ENCODE data around the gene C2orf69. TPM values are rescaled to one million over a fixed set of nuclear protein-coding genes. Genes with fewer than 3 reads are reported as not detected.

Gene C2orf69
- total RNA-seq, 1 experiment from 2014 or later: 21.6 TPM

DNA sequence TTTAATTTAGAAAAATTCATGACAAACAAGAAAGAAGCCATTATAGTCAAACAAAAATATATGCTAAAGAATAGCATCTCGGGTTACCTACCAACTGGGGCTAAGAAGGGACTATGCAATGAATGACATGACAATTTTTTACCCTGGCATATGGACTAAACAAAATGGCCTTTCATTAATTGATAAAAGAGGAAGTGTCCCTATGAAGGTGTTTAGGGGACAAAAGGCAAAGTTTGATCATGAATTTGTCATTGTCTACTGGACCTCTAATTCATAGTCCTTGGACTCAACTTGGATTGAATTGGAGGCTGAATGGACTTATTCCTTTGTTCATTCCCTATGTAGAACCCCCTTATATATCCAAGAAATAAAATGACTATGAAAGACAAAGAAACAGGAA is 57.0 kb downstream of the C2orf69 start:
- Histone ChIP-seq H3K9ac (ENCODE audit: low read length) (no peak overlapping the region), H3K79me2 (ENCODE audit: insufficient read depth, low read length) (no peaks in the 10 kb centered on the region), H3K9me2 (ENCODE audit: insufficient read depth) (no peaks in the 10 kb centered on the region), H3K4me2 (ENCODE audit: low read length) (no peak overlapping the region), H3K9me3 (ENCODE audit: control insufficient read depth in 1 of 2, insufficient read depth in 1 of 2, low read depth in 1 of 2, low read length in 2 of 2) (no peaks in the 10 kb centered on the region), H4K20me1 (ENCODE audit: insufficient read depth) (no peaks in the 10 kb centered on the region), H3K27me3 (ENCODE audit: insufficient read depth, low read length) (no peaks in the 10 kb centered on the region), H2AFZ (ENCODE audit: low read depth, low read length, poor library complexity, severe bottlenecking) (no peak overlapping the region), H3K4me1 (ENCODE audit: control insufficient read depth in 1 of 2, insufficient read depth in 2 of 2, low read length in 2 of 2) (no peaks in the 10 kb centered on the region), H3K4me3 (replicated peaks in 1 of 2; ENCODE audit: low read depth in 1 of 2, low read length in 2 of 2) (no peak overlapping the region), H3K36me3 (ENCODE audit: control insufficient read depth in 1 of 2, insufficient read depth in 2 of 2, low read length in 2 of 2) (peaks cover 6 to 17% of the 10 kb centered on the region in 2 experiments; a peak in 3 of 4 replicates), H3K27ac (ENCODE audit: low read depth, low read length) (no peak overlapping the region)
- BruUV-seq (replicated peaks): no TSS peak
- RAD21 ChIA-PET (ENCODE audit: low non-redundant PET in 1 of 2, low total read pairs in 2 of 2, uncharacterized antibody in 2 of 2, unreplicated experiment in 2 of 2): no interaction called here
- CTCF ChIA-PET: no interaction called here
- intact Hi-C loops (cut with micrococcal nuclease): no loop called here
- TF ChIP-seq SP1 (IDR thresholded peaks at IDR 0.05; ENCODE audit: low read depth) (no peak), EGR1 (IDR thresholded peaks at IDR 0.05; ENCODE audit: low read depth) (no peak), POLR2AphosphoS5 (IDR thresholded peaks at IDR 0.05; ENCODE audit: low read depth, low read length) (no peak)
- TF ChIP-seq, protein P1, sequence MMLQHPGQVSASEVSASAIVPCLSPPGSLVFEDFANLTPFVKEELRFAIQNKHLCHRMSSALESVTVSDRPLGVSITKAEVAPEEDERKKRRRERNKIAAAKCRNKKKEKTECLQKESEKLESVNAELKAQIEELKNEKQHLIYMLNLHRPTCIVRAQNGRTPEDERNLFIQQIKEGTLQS (IDR thresholded peaks at IDR 0.05): no peak
- ATAC-seq (no peak), DNase-seq (ENCODE audit: low read depth, low spot score) (no peak)
- POLR2A ChIA-PET: no interaction called here

DNA sequence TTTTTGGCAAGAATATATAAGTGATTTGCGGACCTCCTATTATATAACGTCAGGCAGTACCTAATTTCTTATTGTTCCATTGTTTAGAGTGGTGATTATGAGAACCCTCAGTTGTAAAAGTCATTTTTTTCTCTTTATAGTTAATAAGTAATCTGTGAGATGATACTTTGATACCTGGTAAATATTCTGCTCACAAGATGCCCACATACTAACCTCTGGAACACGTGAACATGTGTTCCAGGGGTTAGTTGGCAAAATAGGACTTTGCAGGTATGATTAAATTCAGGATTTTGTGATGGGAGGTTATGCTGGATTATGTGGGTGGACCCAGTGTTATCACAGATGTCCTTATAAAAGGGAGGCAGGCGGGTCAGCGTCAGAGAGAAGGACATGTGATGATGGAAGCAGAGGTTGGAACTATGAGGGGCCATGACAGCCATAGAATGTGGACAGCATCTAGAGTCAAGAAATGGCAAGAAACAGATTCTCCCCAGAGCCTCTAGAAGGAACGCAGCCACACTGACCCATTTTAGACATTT is 61.1 kb downstream of the C2orf69 start:
- no peaks in the 10 kb centered on the region for H4K20me1 ChIP-seq (ENCODE audit: insufficient read depth)
- ChIA-PET RAD21 (ENCODE audit: low non-redundant PET in 1 of 2, low total read pairs in 2 of 2, uncharacterized antibody in 2 of 2, unreplicated experiment in 2 of 2) (no interaction called here), POLR2A (no interaction called here), CTCF (interaction anchor here (1.2 to 1.8 kb wide), 2 partner anchors 13 to 511 kb away, joined by 4 to 5 read pairs; no protein-coding TSS in a partner anchor)
- peaks cover 0 to under 1% of the 10 kb centered on the region in 2 experiments; a peak in 1 of 4 replicates for H3K4me1 ChIP-seq (ENCODE audit: control insufficient read depth in 1 of 2, insufficient read depth in 2 of 2, low read length in 2 of 2)
- DNase-seq (ENCODE audit: low read depth, low spot score) (no peak), ATAC-seq (no peak)
- H3K9me2 ChIP-seq (ENCODE audit: insufficient read depth): no peaks in the 10 kb centered on the region
- no peak overlapping the region for H3K27ac ChIP-seq (ENCODE audit: low read depth, low read length)
- TF ChIP-seq ELF1 (IDR thresholded peaks at IDR 0.05; ENCODE audit: borderline replicate concordance, low read depth) (no peak), RAD21 (IDR thresholded peaks at IDR 0.05; ENCODE audit: low read depth) (no peak), ZFX (IDR thresholded peaks at IDR 0.05) (no peak), EZH2 (IDR thresholded peaks at IDR 0.05) (no peak), YY1 (IDR thresholded peaks at IDR 0.05; ENCODE audit: extremely low read depth, insufficient replicate concordance, low read depth, low read length) (no peak), POLR2AphosphoS5 (IDR thresholded peaks at IDR 0.05; ENCODE audit: low read depth, low read length) (no peak), EGR1 (IDR thresholded peaks at IDR 0.05; ENCODE audit: low read depth) (no peak), POLR2A (IDR thresholded peaks at IDR 0.05; ENCODE audit: borderline replicate concordance, extremely low read depth, insufficient read depth, insufficient read length) (no peak)
- TF ChIP-seq, protein P2, sequence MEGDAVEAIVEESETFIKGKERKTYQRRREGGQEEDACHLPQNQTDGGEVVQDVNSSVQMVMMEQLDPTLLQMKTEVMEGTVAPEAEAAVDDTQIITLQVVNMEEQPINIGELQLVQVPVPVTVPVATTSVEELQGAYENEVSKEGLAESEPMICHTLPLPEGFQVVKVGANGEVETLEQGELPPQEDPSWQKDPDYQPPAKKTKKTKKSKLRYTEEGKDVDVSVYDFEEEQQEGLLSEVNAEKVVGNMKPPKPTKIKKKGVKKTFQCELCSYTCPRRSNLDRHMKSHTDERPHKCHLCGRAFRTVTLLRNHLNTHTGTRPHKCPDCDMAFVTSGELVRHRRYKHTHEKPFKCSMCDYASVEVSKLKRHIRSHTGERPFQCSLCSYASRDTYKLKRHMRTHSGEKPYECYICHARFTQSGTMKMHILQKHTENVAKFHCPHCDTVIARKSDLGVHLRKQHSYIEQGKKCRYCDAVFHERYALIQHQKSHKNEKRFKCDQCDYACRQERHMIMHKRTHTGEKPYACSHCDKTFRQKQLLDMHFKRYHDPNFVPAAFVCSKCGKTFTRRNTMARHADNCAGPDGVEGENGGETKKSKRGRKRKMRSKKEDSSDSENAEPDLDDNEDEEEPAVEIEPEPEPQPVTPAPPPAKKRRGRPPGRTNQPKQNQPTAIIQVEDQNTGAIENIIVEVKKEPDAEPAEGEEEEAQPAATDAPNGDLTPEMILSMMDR (IDR thresholded peaks at IDR 0.05 in 2 of 3, conservative IDR thresholded peaks at IDR 0.05 in 1 of 3; ENCODE audit: borderline replicate concordance in 1 of 3, insufficient read depth in 1 of 3, low read depth in 2 of 3, low read length in 2 of 3): no peak
- TF ChIP-seq, protein P1 (IDR thresholded peaks at IDR 0.05): no peak
- no peaks in the 10 kb centered on the region for H3K36me3 ChIP-seq (ENCODE audit: control insufficient read depth in 1 of 2, insufficient read depth in 2 of 2, low read length in 2 of 2)
- BruUV-seq (replicated peaks): no TSS peak
- H3K9ac ChIP-seq (ENCODE audit: low read length): no peak overlapping the region
- no peaks in the 10 kb centered on the region for H3K27me3 ChIP-seq (ENCODE audit: insufficient read depth, low read length)
- intact Hi-C loops (cut with micrococcal nuclease): loop anchor here (2.0 kb wide), 1 partner anchor 731 kb away; no protein-coding TSS in a partner anchor
- no peak overlapping the region for H2AFZ ChIP-seq (ENCODE audit: low read depth, low read length, poor library complexity, severe bottlenecking)
- no peaks in the 10 kb centered on the region for H3K79me2 ChIP-seq (ENCODE audit: insufficient read depth, low read length)
- H3K4me3 ChIP-seq (replicated peaks in 1 of 2; ENCODE audit: low read depth in 1 of 2, low read length in 2 of 2): no peak overlapping the region
- no peak overlapping the region for H3K4me2 ChIP-seq (ENCODE audit: low read length)
- H3K9me3 ChIP-seq (ENCODE audit: control insufficient read depth in 1 of 2, insufficient read depth in 1 of 2, low read depth in 1 of 2, low read length in 2 of 2): no peaks in the 10 kb centered on the region

Data from HCT116 (cell line).